H9 (cell line): ENCODE results near the gene FBXO31. TPM values are rescaled to one million over a fixed set of nuclear protein-coding genes. Genes with fewer than 3 reads are reported as not detected.

Experiments used
- DNase-seq: peaks from one replicate; pipeline ENCODE4 v3.0.0-alpha.2; 2017
- H2AFZ ChIP-seq: one replicate; pipeline ENCODE4 v1.6.1; 2013; ENCODE audit warnings: mild to moderate bottlenecking, low read length, control low read depth, moderate library complexity
- H2AK5ac ChIP-seq: 2 replicates; pipeline ENCODE4 v1.6.1; 2013; ENCODE audit warnings: low read length, control low read depth, mixed read lengths; ENCODE audit not compliant: insufficient read length
- H2BK120ac ChIP-seq: one replicate; pipeline ENCODE4 v1.6.1; 2013; ENCODE audit warnings: low read depth, mild to moderate bottlenecking, low read length, control low read depth, inconsistent platforms; ENCODE audit not compliant: poor library complexity, severe bottlenecking
- H2BK12ac ChIP-seq: 2 replicates; pipeline ENCODE4 v1.6.1; 2013; ENCODE audit warnings: low read length, control low read depth, mixed read lengths, low read depth; ENCODE audit not compliant: insufficient read length
- H2BK15ac ChIP-seq: 2 replicates; pipeline ENCODE4 v1.6.1; 2013; ENCODE audit warnings: low read depth, low read length, control low read depth
- H2BK20ac ChIP-seq: one replicate; pipeline ENCODE4 v1.6.1; 2013; ENCODE audit warnings: low read depth, mild to moderate bottlenecking, low read length, control low read depth, inconsistent platforms; ENCODE audit not compliant: poor library complexity, severe bottlenecking
- H2BK5ac ChIP-seq: 2 replicates; pipeline ENCODE4 v1.6.1; 2013; ENCODE audit warnings: low read length, control low read depth, mixed read lengths; ENCODE audit not compliant: insufficient read length
- H3K14ac ChIP-seq: 2 replicates; pipeline ENCODE4 v1.6.1; 2013; ENCODE audit warnings: low read length, control low read depth; ENCODE audit not compliant: insufficient read depth
- H3K18ac ChIP-seq: 2 replicates; pipeline ENCODE4 v1.6.1; 2013; ENCODE audit warnings: low read depth, mild to moderate bottlenecking, mixed read lengths, low read length, control low read depth; ENCODE audit not compliant: insufficient read length
- H3K23ac ChIP-seq: 2 replicates; pipeline ENCODE4 v1.6.1; 2013; ENCODE audit warnings: low read length, control low read depth, mixed read lengths, low read depth; ENCODE audit not compliant: insufficient read length
- H3K23me2 ChIP-seq: 2 replicates; pipeline ENCODE4 v1.6.1; 2013; ENCODE audit warnings: low read depth, mild to moderate bottlenecking, mixed read lengths, low read length, control low read depth; ENCODE audit not compliant: insufficient read length, poor library complexity, severe bottlenecking
- H3K27ac ChIP-seq: 2 replicates; pipeline ENCODE4 v1.5.1; 2013; ENCODE audit warnings: low read length, control low read depth, mixed read lengths, low read depth; ENCODE audit not compliant: insufficient read length
- H3K27me3 ChIP-seq: 2 replicates; pipeline ENCODE4 v1.6.1; 2013; ENCODE audit warnings: low read length, control low read depth, inconsistent platforms; ENCODE audit not compliant: insufficient read depth
- H3K4ac ChIP-seq: 2 replicates; pipeline ENCODE4 v1.6.1; 2013; ENCODE audit warnings: low read depth, mild to moderate bottlenecking, control low read depth, inconsistent platforms, low read length, moderate library complexity
- H3K4me1 ChIP-seq: 2 replicates; pipeline ENCODE4 v1.6.1; 2013; ENCODE audit warnings: low read length, control low read depth, inconsistent platforms; ENCODE audit not compliant: insufficient read depth
- H3K4me2 ChIP-seq: 2 replicates; pipeline ENCODE4 v1.6.1; 2013; ENCODE audit warnings: low read length, control low read depth, mixed read lengths; ENCODE audit not compliant: insufficient read length, insufficient read depth
- H3K56ac ChIP-seq: 2 replicates; pipeline ENCODE4 v1.6.1; 2013; ENCODE audit warnings: low read depth, mild to moderate bottlenecking, mixed read lengths, low read length, control low read depth; ENCODE audit not compliant: insufficient read length
- H3K79me1 ChIP-seq: 2 replicates; pipeline ENCODE4 v1.6.1; 2013; ENCODE audit warnings: low read depth, mild to moderate bottlenecking, moderate library complexity, low read length, control low read depth, inconsistent platforms; ENCODE audit not compliant: insufficient read depth, poor library complexity, severe bottlenecking
- H3K79me2 ChIP-seq: 2 replicates; pipeline ENCODE4 v1.6.1; 2013; ENCODE audit warnings: low read length, control low read depth, inconsistent platforms; ENCODE audit not compliant: insufficient read depth
- H3K9ac ChIP-seq: 2 replicates; pipeline ENCODE4 v1.6.1; 2013; ENCODE audit warnings: low read length, control low read depth, mixed read lengths; ENCODE audit not compliant: insufficient read length; ENCODE audit errors: extremely low read depth
- H3K9me3 ChIP-seq: one replicate; pipeline ENCODE4 v1.6.1; 2013; ENCODE audit warnings: low read depth, low read length, inconsistent platforms; ENCODE audit not compliant: control insufficient read depth
- H3T11ph ChIP-seq: one replicate; pipeline ENCODE4 v1.6.1; 2013; ENCODE audit warnings: mild to moderate bottlenecking, low read length, control low read depth, inconsistent platforms
- H4K20me1 ChIP-seq: one replicate; pipeline ENCODE4 v1.6.1; 2013; ENCODE audit not compliant: control insufficient read depth, insufficient read length, insufficient read depth
- H4K5ac ChIP-seq: 2 replicates; pipeline ENCODE4 v1.6.1; 2013; ENCODE audit warnings: low read depth, mild to moderate bottlenecking, mixed read lengths, low read length, control low read depth; ENCODE audit not compliant: insufficient read length
- H4K8ac ChIP-seq: replicated peaks from 2 replicates; pipeline ENCODE4 v1.6.1; 2013; ENCODE audit warnings: low read length, control low read depth, mixed read lengths, low read depth; ENCODE audit not compliant: insufficient read length
- H4K91ac ChIP-seq: 2 replicates; pipeline ENCODE4 v1.6.1; 2013; ENCODE audit warnings: low read depth, mild to moderate bottlenecking, moderate library complexity, mixed read lengths, low read length, control low read depth; ENCODE audit not compliant: insufficient read length
- H3K27ac Mint-ChIP-seq, 3 experiments: 2 replicates in 2 of 3; 3 replicates in 1 of 3; pipeline ENCODE4 v1.8.0; 2020 to 2021; ENCODE audit warnings: mixed read lengths in 3 of 3, mild to moderate bottlenecking in 1 of 3, moderate library complexity in 1 of 3
- H3K27me3 Mint-ChIP-seq: 2 replicates; pipeline ENCODE4 v1.8.0; 2021; ENCODE audit warnings: low read depth, mild to moderate bottlenecking, moderate library complexity, mixed read lengths
- H3K36me3 Mint-ChIP-seq, 3 experiments: 2 replicates in 2 of 3; 3 replicates in 1 of 3; pipeline ENCODE4 v1.8.0; 2020 to 2021; ENCODE audit warnings: low read depth in 3 of 3, mixed read lengths in 3 of 3; ENCODE audit not compliant: insufficient read depth in 1 of 3
- H3K4me1 Mint-ChIP-seq, 2 experiments: 2 replicates each; pipeline ENCODE4 v1.8.0; 2020; ENCODE audit warnings: mixed read lengths in 2 of 2
- H3K4me3 Mint-ChIP-seq, 2 experiments: 2 replicates in 1 of 2; 3 replicates in 1 of 2; pipeline ENCODE4 v1.8.0; 2020 to 2021; ENCODE audit warnings: mild to moderate bottlenecking in 2 of 2, mixed read lengths in 2 of 2, moderate library complexity in 1 of 2
- H3K9me3 Mint-ChIP-seq, 2 experiments: 2 replicates in 1 of 2; 3 replicates in 1 of 2; pipeline ENCODE4 v1.8.0; 2020; ENCODE audit warnings: mild to moderate bottlenecking in 2 of 2, mixed read lengths in 2 of 2, moderate library complexity in 1 of 2
- WGBS: extraction: QIAGEN DNeasy Blood & Tissue Kit; methylation state at CpG from one replicate; pipeline ENCODE4 v1.1.7; 2013; ENCODE audit warnings: missing lambda C conversion rate, low lambda C conversion rate, mixed read lengths; ENCODE audit not compliant: insufficient read length; ENCODE audit errors: extremely low coverage; 5-methylcytosine and 5-hydroxymethylcytosine counted together
- total RNA-seq: library from RNA; stranded (reverse); gene quantifications from 2 replicates; pipeline ENCODE4 v1.2.1, GENCODE V29; 2021
- TF ChIP-seq, protein P1 (sequence below): fragments of 200-600 bp; sonication (generic); conservative IDR thresholded peaks from 3 replicates; pipeline ENCODE4 v1.8.0; 2021; ENCODE audit warnings: antibody characterized with exemption, mild to moderate bottlenecking

FBXO31 gene
- total RNA-seq, 1 experiment from 2014 or later, result 24.2 TPM

DNA sequence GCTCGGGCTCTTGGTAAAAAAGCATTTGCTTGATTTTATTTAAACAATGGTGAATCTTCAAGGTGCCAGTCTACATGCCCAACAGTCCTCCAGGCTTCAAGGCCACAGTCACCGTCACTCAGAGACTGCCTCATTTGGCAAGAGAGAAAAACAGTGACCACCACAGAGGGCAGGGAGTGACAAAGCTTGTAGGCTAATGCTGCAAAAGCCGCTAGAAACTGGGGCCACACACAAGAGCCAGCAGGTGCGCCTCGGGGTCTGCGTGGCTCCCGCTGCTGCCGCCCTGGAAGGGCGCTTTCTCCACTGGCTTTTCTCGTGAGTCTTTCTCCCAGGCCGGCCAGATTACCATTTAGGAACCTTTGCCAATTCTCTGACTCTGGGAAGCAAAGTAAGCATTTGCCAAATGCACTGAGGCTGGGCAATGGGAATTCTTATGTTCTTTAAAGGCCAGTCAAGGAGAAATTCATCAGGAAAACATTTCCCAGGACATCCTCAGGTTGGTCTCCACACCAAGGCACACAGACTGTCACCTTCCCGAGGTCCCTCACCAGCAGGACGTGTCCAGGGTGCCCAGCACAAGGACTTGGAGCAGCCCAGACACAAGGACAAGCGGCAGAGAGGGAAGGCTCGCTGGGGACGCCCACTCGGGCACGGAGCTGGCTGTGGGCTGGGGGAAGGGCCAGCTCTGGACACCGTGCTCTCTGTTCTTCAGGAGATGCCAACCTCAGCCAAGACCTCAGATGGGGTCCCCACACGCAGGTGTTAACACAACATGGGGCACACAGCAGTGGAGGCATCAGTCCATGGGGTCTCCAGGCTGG, 53.9 kb downstream of the FBXO31 start:
- H3K79me2 ChIP-seq, result no peaks in the 10 kb centered on the region

More for the DNA sequence above, 53.9 kb downstream of the FBXO31 start:
- no peak overlapping the region for H4K91ac ChIP-seq
- Mint-ChIP-seq H3K36me3 (peaks cover 5 to 29% (median 21%) of the 10 kb centered on the region in 3 experiments), H3K9me3 (no peaks in the 10 kb centered on the region), H3K27ac (no peak overlapping the region; a peak in 1 of 7 replicates), H3K4me3 (no peak overlapping the region), H3K4me1 (no peaks in the 10 kb centered on the region; a peak in 2 of 4 replicates), H3K27me3 (no peaks in the 10 kb centered on the region; the same call in 1 of the 2 replicates)
- H3K27ac ChIP-seq, result no peak overlapping the region
- H3K4ac ChIP-seq, result no peak overlapping the region
- H2BK12ac ChIP-seq, result no peak overlapping the region
- H4K20me1 ChIP-seq, result no peaks in the 10 kb centered on the region
- no peak overlapping the region for H3K23ac ChIP-seq
- H3K9ac ChIP-seq, result no peak overlapping the region
- no peak overlapping the region for H3K18ac ChIP-seq
- no peak overlapping the region for H2BK5ac ChIP-seq
- no peak overlapping the region for H3K4me2 ChIP-seq
- no peaks in the 10 kb centered on the region for H3K79me1 ChIP-seq
- TF ChIP-seq, protein P1, sequence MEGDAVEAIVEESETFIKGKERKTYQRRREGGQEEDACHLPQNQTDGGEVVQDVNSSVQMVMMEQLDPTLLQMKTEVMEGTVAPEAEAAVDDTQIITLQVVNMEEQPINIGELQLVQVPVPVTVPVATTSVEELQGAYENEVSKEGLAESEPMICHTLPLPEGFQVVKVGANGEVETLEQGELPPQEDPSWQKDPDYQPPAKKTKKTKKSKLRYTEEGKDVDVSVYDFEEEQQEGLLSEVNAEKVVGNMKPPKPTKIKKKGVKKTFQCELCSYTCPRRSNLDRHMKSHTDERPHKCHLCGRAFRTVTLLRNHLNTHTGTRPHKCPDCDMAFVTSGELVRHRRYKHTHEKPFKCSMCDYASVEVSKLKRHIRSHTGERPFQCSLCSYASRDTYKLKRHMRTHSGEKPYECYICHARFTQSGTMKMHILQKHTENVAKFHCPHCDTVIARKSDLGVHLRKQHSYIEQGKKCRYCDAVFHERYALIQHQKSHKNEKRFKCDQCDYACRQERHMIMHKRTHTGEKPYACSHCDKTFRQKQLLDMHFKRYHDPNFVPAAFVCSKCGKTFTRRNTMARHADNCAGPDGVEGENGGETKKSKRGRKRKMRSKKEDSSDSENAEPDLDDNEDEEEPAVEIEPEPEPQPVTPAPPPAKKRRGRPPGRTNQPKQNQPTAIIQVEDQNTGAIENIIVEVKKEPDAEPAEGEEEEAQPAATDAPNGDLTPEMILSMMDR, result no peak
- no peaks in the 10 kb centered on the region for H3K9me3 ChIP-seq
- no peak overlapping the region for H2AFZ ChIP-seq
- H2BK15ac ChIP-seq, result no peak overlapping the region
- H2BK20ac ChIP-seq, result no peak overlapping the region
- no peak overlapping the region for H2BK120ac ChIP-seq
- no peak overlapping the region; the same call in 1 of the 2 replicates for H3K14ac ChIP-seq
- H3K4me1 ChIP-seq, result no peaks in the 10 kb centered on the region
- H3K27me3 ChIP-seq, result no peaks in the 10 kb centered on the region
- no peak overlapping the region for H4K5ac ChIP-seq
- no peak for DNase-seq
- WGBS, result no CpG with 5 or more reads among the region's 20 CpGs
- no peaks in the 10 kb centered on the region for H3K23me2 ChIP-seq
- H3T11ph ChIP-seq, result no peak overlapping the region
- H2AK5ac ChIP-seq, result no peak overlapping the region
- no peak overlapping the region for H3K56ac ChIP-seq
- H4K8ac ChIP-seq, result no peak overlapping the region
